ENCODE results near the gene PTP4A2. TPM values are rescaled to one million over a fixed set of nuclear protein-coding genes. Genes with fewer than 3 reads are reported as not detected.

The PTP4A2 gene
- total RNA-seq, 6 experiments from 2014 or later: 258 to 353 (median 305) TPM

DNA sequence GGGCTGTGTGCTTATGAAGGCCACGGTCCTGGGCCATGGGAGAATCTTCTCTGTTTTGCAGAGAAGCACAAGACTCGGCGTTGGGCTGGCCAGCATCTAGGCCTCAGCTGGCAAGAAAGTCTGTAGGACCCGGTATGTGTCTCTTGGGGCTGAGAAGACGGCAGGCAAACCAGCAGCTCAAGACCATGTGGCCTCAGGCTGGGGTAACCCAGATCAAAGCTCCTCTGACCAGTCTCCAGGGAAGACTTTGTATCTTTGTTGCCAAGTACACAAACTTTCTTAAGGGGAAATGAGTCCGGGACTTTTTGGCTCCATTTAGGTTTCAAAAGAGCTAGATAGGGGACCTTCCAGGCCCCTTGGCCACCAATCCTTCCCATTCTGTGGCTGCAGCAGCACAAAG is 60.1 kb downstream of the PTP4A2 start:
- Mint-ChIP-seq H3K4me1 (ENCODE audit: low read depth) (peaks cover 7% of the 10 kb centered on the region), H3K36me3 (ENCODE audit: low read depth) (no peaks in the 10 kb centered on the region), H3K27me3 (ENCODE audit: insufficient read depth) (no peaks in the 10 kb centered on the region; the same call in none of the 2 replicates), H3K27ac (no peak overlapping the region), H3K4me3 (no peak overlapping the region), H3K9me3 (no peaks in the 10 kb centered on the region)
- DNase-seq: no peak
- TF ChIP-seq, protein P1, sequence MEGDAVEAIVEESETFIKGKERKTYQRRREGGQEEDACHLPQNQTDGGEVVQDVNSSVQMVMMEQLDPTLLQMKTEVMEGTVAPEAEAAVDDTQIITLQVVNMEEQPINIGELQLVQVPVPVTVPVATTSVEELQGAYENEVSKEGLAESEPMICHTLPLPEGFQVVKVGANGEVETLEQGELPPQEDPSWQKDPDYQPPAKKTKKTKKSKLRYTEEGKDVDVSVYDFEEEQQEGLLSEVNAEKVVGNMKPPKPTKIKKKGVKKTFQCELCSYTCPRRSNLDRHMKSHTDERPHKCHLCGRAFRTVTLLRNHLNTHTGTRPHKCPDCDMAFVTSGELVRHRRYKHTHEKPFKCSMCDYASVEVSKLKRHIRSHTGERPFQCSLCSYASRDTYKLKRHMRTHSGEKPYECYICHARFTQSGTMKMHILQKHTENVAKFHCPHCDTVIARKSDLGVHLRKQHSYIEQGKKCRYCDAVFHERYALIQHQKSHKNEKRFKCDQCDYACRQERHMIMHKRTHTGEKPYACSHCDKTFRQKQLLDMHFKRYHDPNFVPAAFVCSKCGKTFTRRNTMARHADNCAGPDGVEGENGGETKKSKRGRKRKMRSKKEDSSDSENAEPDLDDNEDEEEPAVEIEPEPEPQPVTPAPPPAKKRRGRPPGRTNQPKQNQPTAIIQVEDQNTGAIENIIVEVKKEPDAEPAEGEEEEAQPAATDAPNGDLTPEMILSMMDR (IDR thresholded peaks at IDR 0.05): no peak

DNA sequence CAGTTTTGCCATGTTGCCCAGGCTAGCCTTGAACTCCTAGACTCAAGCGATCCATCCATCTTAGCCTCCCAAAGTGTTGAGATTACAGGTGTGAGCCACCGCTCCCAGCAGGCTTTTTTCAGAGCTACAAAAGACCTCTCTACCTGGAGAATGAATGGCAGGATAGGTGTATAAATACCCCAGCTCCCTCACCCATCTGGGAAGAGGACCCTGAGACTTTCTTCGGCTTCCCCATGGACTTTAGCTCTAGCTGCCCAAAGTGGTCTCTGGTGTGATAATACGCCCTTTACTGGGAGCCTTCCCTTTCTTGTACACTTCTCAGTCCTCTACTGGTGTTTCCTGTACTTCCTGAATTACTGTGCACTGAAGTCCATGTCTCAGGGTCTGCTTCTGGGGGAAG is 60.6 kb downstream of the PTP4A2 start:
- Mint-ChIP-seq H3K27ac (no peak overlapping the region), H3K4me1 (ENCODE audit: low read depth) (peaks cover 7% of the 10 kb centered on the region), H3K27me3 (ENCODE audit: insufficient read depth) (no peaks in the 10 kb centered on the region; the same call in none of the 2 replicates), H3K4me3 (no peak overlapping the region), H3K36me3 (ENCODE audit: low read depth) (no peaks in the 10 kb centered on the region), H3K9me3 (no peaks in the 10 kb centered on the region)
- TF ChIP-seq, protein P1 (IDR thresholded peaks at IDR 0.05): no peak
- DNase-seq: no peak

DNA sequence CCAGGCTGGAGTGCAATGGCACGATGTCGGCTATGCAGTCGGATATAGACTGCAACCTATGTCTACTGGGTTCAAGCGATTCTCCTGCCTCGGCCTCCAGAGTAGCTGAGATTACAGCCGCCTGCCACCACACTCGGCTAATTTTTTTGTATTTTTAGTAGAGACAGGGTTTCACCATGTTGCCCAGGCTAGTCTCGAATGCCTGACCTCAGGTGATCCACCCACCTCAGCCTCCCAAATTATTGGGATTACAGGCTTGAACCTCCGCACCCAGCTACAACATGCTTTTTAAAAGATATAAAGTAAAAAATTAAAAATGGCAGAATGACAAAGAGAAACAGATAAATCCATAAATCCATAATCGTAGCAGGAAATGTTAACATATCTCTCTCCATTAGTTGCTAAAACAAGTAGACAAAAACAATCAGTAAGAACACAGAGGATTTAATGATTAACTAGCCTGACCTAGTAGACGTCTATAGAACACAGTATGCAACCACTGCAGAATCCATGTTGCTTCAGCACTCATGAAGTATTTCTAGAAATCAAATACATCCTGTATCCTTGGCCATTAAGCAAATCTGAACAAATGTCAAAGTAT is 62.4 kb downstream of the PTP4A2 start:
- Mint-ChIP-seq H3K27me3 (ENCODE audit: insufficient read depth) (peaks cover 1% of the 10 kb centered on the region), H3K4me3 (no peak overlapping the region), H3K36me3 (ENCODE audit: low read depth) (no peaks in the 10 kb centered on the region), H3K4me1 (ENCODE audit: low read depth) (no peaks in the 10 kb centered on the region), H3K9me3 (no peaks in the 10 kb centered on the region), H3K27ac (no peak overlapping the region)
- TF ChIP-seq, protein P1 (IDR thresholded peaks at IDR 0.05): no peak
- DNase-seq: no peak

DNA sequence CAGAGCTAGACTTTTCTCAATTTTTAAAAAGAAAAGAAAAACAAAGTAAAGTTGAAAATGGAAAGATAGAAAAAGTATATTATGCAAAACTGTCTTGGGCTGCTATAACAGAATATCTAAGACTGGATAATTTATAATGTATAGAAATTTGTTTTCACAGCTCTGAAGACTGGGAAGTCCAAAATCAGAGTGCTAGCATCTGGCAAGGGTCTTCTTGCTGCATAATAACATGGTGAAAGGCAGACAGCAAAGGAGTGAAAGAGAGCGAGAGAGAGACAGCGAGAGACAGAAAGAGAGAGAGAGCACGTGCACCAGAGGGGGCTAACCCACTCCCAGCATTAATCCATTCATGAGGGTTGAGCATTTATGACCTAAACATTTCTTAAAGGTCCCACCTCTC is 63.2 kb downstream of the PTP4A2 start:
- TF ChIP-seq, protein P1 (IDR thresholded peaks at IDR 0.05): no peak
- no peaks in the 10 kb centered on the region for H3K36me3 Mint-ChIP-seq (ENCODE audit: low read depth)
- no peaks in the 10 kb centered on the region for H3K4me1 Mint-ChIP-seq (ENCODE audit: low read depth)
- DNase-seq: no peak
- H3K27me3 Mint-ChIP-seq (ENCODE audit: insufficient read depth): peaks cover 1% of the 10 kb centered on the region
- no peaks in the 10 kb centered on the region for H3K9me3 Mint-ChIP-seq
- no peak overlapping the region for H3K27ac Mint-ChIP-seq
- H3K4me3 Mint-ChIP-seq: no peak overlapping the region

DNA sequence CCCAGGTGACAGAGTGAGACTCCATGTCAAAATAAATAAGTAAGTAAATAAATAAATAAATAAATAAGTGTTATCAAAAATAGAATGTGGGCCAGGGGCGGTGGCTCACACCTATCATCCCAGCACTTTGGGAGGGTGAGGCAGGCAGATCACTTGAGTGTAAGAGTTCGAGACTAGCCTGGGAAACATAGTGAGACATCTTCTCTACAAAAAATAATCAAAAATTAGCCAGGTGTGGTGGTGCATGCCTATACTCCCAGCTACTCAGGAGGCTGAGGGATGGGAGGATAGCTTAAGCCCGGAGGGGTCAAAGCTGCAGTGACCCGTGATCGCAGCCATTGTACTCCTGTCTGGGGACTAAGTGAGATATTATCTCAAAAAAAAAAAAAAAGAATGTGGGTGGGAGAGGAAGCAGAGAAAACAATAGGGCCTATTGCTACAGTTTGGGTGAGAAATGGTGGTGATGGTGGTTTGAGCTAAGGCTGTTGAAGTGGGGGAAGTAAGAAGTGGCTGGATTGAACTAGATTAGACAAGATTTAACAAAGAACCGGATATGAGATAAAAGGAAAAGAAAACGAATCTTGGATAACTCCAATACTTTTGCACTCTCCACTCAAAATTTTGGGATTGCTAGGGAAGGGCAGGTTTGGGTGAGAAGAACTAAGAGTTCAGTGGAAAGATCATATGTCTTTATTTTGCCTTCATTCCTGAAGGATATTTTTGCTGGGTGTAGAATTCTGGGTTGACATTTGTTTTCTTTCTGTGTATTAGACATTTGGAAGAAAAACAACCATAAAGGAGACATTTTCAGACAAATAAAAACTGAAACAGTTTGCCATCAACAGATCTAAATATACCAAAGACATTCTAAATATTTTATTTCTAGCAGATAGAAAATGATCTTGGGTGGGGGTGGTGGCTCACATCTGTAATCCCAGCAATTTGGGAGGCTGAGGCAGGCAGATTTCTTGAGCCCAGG is 65.2 kb downstream of the PTP4A2 start:
- peaks cover 8% of the 10 kb centered on the region for H3K27me3 Mint-ChIP-seq (ENCODE audit: insufficient read depth)
- no peak for DNase-seq
- no peak overlapping the region for H3K4me3 Mint-ChIP-seq
- no peaks in the 10 kb centered on the region for H3K4me1 Mint-ChIP-seq (ENCODE audit: low read depth)
- H3K36me3 Mint-ChIP-seq (ENCODE audit: low read depth): no peaks in the 10 kb centered on the region
- H3K27ac Mint-ChIP-seq: no peak overlapping the region
- TF ChIP-seq, protein P1 (IDR thresholded peaks at IDR 0.05): no peak
- no peaks in the 10 kb centered on the region for H3K9me3 Mint-ChIP-seq
